SU-DHL-6 (cell line): ENCODE data around the gene NDUFB10.

ENCODE experiments used
- H2AFZ ChIP-seq: fragments of 200-600 bp; sonication (generic); 2 replicates; pipeline ENCODE4 v1.6.1; 2014; ENCODE audit warnings: low read depth, mild to moderate bottlenecking, moderate library complexity, mixed read lengths, antibody characterized with exemption, low read length; ENCODE audit not compliant: severe bottlenecking
- H3F3A ChIP-seq: fragments of 200-600 bp; shearing (Covaris generic); 2 replicates; pipeline ENCODE4 v1.6.0; 2016; ENCODE audit warnings: antibody characterized with exemption, mild to moderate bottlenecking; ENCODE audit not compliant: insufficient read depth
- H3K27ac ChIP-seq: fragments of 200-600 bp; sonication (generic); 2 replicates; pipeline ENCODE4 v1.5.1; 2016; ENCODE audit warnings: low read depth, mild to moderate bottlenecking, low read length, moderate library complexity, mixed read lengths
- H3K27me3 ChIP-seq: fragments of 200-600 bp; sonication (generic), shearing (Covaris generic); 2 replicates; pipeline ENCODE4 v1.6.0; 2014; ENCODE audit warnings: mild to moderate bottlenecking, low read length
- H3K36me3 ChIP-seq: fragments of 200-600 bp; sonication (generic); 2 replicates; pipeline ENCODE4 v1.6.1; 2014; ENCODE audit warnings: mild to moderate bottlenecking, low read length, mixed read lengths
- H3K4me2 ChIP-seq: fragments of 300-600, 200-600 bp; shearing (Covaris generic), sonication (generic); 2 replicates; pipeline ENCODE4 v1.6.0; 2014; ENCODE audit warnings: low read length, low read depth, mild to moderate bottlenecking; ENCODE audit not compliant: poor library complexity, severe bottlenecking
- H3K4me3 ChIP-seq: fragments of 200-600 bp; sonication (generic); 2 replicates; pipeline ENCODE4 v1.5.1; 2014; ENCODE audit warnings: antibody characterized with exemption, low read length, mild to moderate bottlenecking, mixed read lengths; ENCODE audit not compliant: insufficient read depth, poor library complexity, severe bottlenecking
- H3K79me2 ChIP-seq: fragments of 200-600 bp; sonication (generic); 2 replicates; pipeline ENCODE4 v1.6.1; 2014; ENCODE audit warnings: mild to moderate bottlenecking, low read length, moderate library complexity; ENCODE audit not compliant: insufficient read depth
- H3K9ac ChIP-seq: fragments of 200-600 bp; sonication (generic); 2 replicates; pipeline ENCODE4 v1.7.0; 2014; ENCODE audit warnings: mild to moderate bottlenecking, low read length
- H3K9me2 ChIP-seq: fragments of 200-600 bp; sonication (generic); replicated peaks from 2 replicates; pipeline ENCODE4 v1.6.1; 2014; ENCODE audit warnings: low read length; ENCODE audit not compliant: insufficient read depth
- H3K9me3 ChIP-seq: fragments of 200-600 bp; sonication (generic); 2 replicates; pipeline ENCODE4 v1.6.1; 2014; ENCODE audit warnings: low read length, mixed read lengths; ENCODE audit not compliant: insufficient read depth
- H4K20me1 ChIP-seq: fragments of 200-600 bp; sonication (generic); 2 replicates; pipeline ENCODE4 v1.6.1; 2014; ENCODE audit warnings: low read depth, mild to moderate bottlenecking, antibody characterized with exemption, low read length, moderate library complexity, mixed read lengths
- CTCF ChIP-seq: fragments of 200-600 bp; sonication (generic); IDR thresholded peaks from one replicate; pipeline ENCODE4 v1.5.1; 2017; ENCODE audit warnings: antibody characterized with exemption, mild to moderate bottlenecking, low read length, moderate library complexity; ENCODE audit not compliant: insufficient read depth, poor library complexity, severe bottlenecking
- EZH2phosphoT487 ChIP-seq: fragments of 200-600 bp; sonication (generic), shearing (Covaris generic); conservative IDR thresholded peaks from 2 replicates; pipeline ENCODE4 v1.6.1; 2018; ENCODE audit warnings: mild to moderate bottlenecking, antibody characterized with exemption, low read length, moderate library complexity, mixed read lengths

The NDUFB10 gene

DNA sequence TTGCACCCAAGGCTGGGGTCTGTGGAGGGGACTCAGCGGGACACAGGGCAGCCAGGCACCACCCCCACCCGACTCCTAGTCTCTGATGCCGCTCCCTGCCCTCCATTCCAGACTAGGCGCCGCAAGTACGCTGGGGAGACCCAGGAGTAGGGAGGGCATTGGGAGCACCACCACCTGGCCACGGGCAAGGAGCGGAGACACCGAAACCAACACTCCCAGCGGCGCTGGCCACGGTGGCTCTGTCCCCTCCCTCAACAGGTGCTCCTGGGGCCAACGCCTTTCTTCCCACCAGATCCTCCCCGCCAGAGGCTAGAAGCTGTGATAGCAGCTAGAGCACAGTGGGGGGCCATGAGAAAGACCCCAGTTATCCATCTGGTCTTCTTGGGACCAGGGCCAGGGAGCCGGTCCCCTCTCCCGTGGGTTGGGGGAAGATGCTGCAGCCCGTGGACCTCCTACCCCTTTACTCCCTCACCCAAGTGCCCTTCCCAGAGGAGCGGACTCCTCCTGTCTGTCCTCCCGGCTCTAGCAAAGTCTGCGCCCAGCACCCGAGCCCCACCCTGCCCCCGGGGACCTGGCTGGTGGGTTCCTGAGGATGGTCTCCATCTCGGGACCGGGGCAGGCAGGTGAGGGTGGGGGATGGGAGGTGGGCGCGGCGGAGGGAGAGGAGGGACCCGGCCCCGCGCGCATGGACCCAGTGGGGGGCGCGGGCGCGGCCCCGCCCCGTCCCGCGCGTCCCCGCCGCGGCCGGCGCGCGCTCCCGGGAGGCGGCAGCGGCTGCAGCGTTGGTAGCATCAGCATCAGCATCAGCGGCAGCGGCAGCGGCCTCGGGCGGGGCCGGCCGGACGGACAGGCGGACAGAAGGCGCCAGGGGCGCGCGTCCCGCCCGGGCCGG is 30.1 kb downstream of the NDUFB10 start, which contains the start of gene SYNGR3:
Gene SYNGR3, plus strand, starts transcription at position 762 of the 892 bp plus-strand sequence. CDS start 133 bp downstream, outside the sequence.
- H4K20me1 ChIP-seq = no peaks in the 10 kb centered on the region
- H3K9me2 ChIP-seq = no peaks in the 10 kb centered on the region
- H3K36me3 ChIP-seq = no peaks in the 10 kb centered on the region
- H3K4me2 ChIP-seq = peak within 1 kb of the TSS; percentile 40
- H3K27me3 ChIP-seq = no peaks in the 10 kb centered on the region
- H3K9ac ChIP-seq = peak within 1 kb of the TSS; percentile 5; the same call in 1 of the 2 replicates
- peak within 1 kb of the TSS; percentile 17 for H3K4me3 ChIP-seq
- no peak within 1 kb of the TSS for H3K27ac ChIP-seq
- H3K9me3 ChIP-seq = no peaks in the 10 kb centered on the region
- TF ChIP-seq EZH2phosphoT487 (no peak), CTCF (no peak)
- peaks cover 10% of the 10 kb centered on the region for H3F3A ChIP-seq
- H2AFZ ChIP-seq = no peak within 1 kb of the TSS
- H3K79me2 ChIP-seq = no peaks in the 10 kb centered on the region

- no peaks in the 10 kb centered on the region for H3K9me3 ChIP-seq
- no peaks in the 10 kb centered on the region for H3K36me3 ChIP-seq
- H3K4me2 ChIP-seq = no peak overlapping the region
- no peaks in the 10 kb centered on the region for H3K27me3 ChIP-seq
- H3K79me2 ChIP-seq = no peaks in the 10 kb centered on the region
- H3K9me2 ChIP-seq = no peaks in the 10 kb centered on the region
- no peak overlapping the region for H3K4me3 ChIP-seq
- H2AFZ ChIP-seq = no peak overlapping the region
- H4K20me1 ChIP-seq = no peaks in the 10 kb centered on the region
- peaks cover 10% of the 10 kb centered on the region for H3F3A ChIP-seq
- no peak overlapping the region for H3K9ac ChIP-seq
- TF ChIP-seq EZH2phosphoT487 (no peak), CTCF (no peak)
- no peak overlapping the region for H3K27ac ChIP-seq
Observed at GRCh38 chr16:1990101-1990350, 30.7 kb downstream of the NDUFB10 start.

DNA sequence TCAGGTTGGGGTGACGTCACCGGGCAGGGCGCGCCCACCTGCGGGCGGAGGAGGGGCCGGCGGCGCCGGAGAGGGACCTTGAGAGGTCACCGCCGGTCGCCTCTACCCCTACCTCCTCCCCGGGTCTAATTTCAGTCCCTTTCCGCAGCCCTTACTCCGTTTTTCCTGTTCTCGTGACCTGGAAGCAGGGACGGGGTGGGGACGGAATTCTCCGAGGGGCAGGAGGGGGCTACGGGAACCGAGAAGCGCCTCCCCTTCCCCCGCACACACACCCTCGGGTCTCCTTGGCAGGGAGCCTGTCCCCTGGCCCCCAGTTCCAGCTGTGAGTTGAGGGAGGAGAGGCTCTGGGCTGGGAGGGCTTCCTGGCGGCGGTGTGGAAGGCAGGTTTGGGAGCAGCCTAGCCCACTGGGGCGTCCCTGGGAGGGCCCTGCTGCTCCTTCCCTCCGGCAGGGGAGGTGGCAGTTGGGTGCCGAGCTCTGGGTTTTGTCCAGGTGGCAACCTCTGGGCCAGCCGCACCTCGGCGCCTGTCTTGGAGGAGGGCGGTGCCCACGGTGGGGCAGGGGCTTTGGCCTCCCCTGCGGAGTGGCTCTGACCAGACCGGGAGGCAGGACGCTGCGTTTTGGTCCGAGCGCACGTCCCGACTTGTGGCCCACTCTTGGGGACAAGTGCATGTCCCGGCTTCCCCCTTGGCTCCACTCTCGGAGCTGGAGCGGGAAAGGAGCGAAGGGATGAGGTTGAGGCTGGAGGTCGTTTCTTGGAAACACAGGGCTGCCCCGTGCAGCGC is 31.2 kb downstream of the NDUFB10 start:
- H3K27ac ChIP-seq = no peak overlapping the region
- no peak overlapping the region for H2AFZ ChIP-seq
- no peaks in the 10 kb centered on the region for H3K79me2 ChIP-seq
- H3K9me3 ChIP-seq = no peaks in the 10 kb centered on the region
- H3K9me2 ChIP-seq = no peaks in the 10 kb centered on the region
- H3F3A ChIP-seq = peaks cover 10% of the 10 kb centered on the region
- H3K4me2 ChIP-seq = peak overlapping the region; percentile 40
- peak overlapping the region; percentile 5; the same call in 1 of the 2 replicates for H3K9ac ChIP-seq
- TF ChIP-seq CTCF (no peak), EZH2phosphoT487 (0 out of 2 replicates have a peak, but pooled peaks have one; percentile 42)
- no peaks in the 10 kb centered on the region for H3K27me3 ChIP-seq
- H3K4me3 ChIP-seq = peak overlapping the region; percentile 17
- H3K36me3 ChIP-seq = no peaks in the 10 kb centered on the region
- H4K20me1 ChIP-seq = no peaks in the 10 kb centered on the region
